Measurements from ENCODE around the gene WNT2B. TPM values are rescaled to one million over a fixed set of nuclear protein-coding genes. Genes with fewer than 3 reads are reported as not detected.

WNT2B gene
- total RNA-seq, 1 experiment from 2014 or later = not detected

- no peak for DNase-seq (ENCODE audit: low spot score)
Measured at GRCh38 chr1:112504661-112505399, 3.9 kb upstream of the WNT2B start.

- no peak for DNase-seq (ENCODE audit: low spot score)
Measured at GRCh38 chr1:112505400-112505785, 3.4 kb upstream of the WNT2B start.

GRCh38 chr1:112505878-112506277 is 2.9 kb upstream of the WNT2B start:
- no peak for DNase-seq (ENCODE audit: low spot score)

GRCh38 chr1:112506306-112506705 is 2.5 kb upstream of the WNT2B start:
- DNase-seq (ENCODE audit: low spot score) = no peak

- DNase-seq (ENCODE audit: low spot score) = no peak
Measured at GRCh38 chr1:112506731-112507130, 2.0 kb upstream of the WNT2B start.

GRCh38 chr1:112507336-112507735 is 1.4 kb upstream of the WNT2B start:
- no peak for DNase-seq (ENCODE audit: low spot score)

GRCh38 chr1:112507921-112508277 is 866 bp upstream of the WNT2B start:
- DNase-seq (ENCODE audit: low spot score) = no peak

GRCh38 chr1:112509005-112509659 is 367 bp downstream of the WNT2B start:
- no peak for DNase-seq (ENCODE audit: low spot score)

- DNase-seq (ENCODE audit: low spot score) = no peak
Measured at GRCh38 chr1:112509660-112510178, 954 bp downstream of the WNT2B start.

- no peak for DNase-seq (ENCODE audit: low spot score)
Measured at GRCh38 chr1:112510340-112510739, 1.6 kb downstream of the WNT2B start.

- DNase-seq (ENCODE audit: low spot score) = no peak
Measured at GRCh38 chr1:112511897-112512296, 3.1 kb downstream of the WNT2B start.

- DNase-seq (ENCODE audit: low spot score) = no peak
Measured at GRCh38 chr1:112513112-112513870, 4.5 kb downstream of the WNT2B start.

GRCh38 chr1:112514901-112515300 is 6.1 kb downstream of the WNT2B start:
- DNase-seq (ENCODE audit: low spot score) = no peak

GRCh38 chr1:112515311-112516009 is 6.7 kb downstream of the WNT2B start:
- DNase-seq (ENCODE audit: low spot score) = peak; percentile 63

- DNase-seq (ENCODE audit: low spot score) = no peak
Measured at GRCh38 chr1:112516141-112516540, 7.4 kb downstream of the WNT2B start.

GRCh38 chr1:112517231-112517630 is 8.5 kb downstream of the WNT2B start:
- no peak for DNase-seq (ENCODE audit: low spot score)

- no peak for DNase-seq (ENCODE audit: low spot score)
Measured at GRCh38 chr1:112517646-112518045, 8.9 kb downstream of the WNT2B start.

- no peak for DNase-seq (ENCODE audit: low spot score)
Measured at GRCh38 chr1:112518186-112518585, 9.4 kb downstream of the WNT2B start.

GRCh38 chr1:112520166-112520565 is 11.4 kb downstream of the WNT2B start:
- no peak for DNase-seq (ENCODE audit: low spot score)

- peak; percentile 92 for DNase-seq (ENCODE audit: low spot score)
Measured at GRCh38 chr1:112522621-112523020, 13.9 kb downstream of the WNT2B start.

- DNase-seq (ENCODE audit: low spot score) = peak; percentile 12
Measured at GRCh38 chr1:112524251-112524650, 15.5 kb downstream of the WNT2B start.

GRCh38 chr1:112524986-112525385 is 16.2 kb downstream of the WNT2B start:
- DNase-seq (ENCODE audit: low spot score) = no peak

Measured in A172 (cell line).